ENCODE data around the gene FPR1.
A peak's percentile ranks its signal among the peaks of the same experiment; 100 is the strongest.
"Not testable (repeated sequence)": the region's sequence is repeated elsewhere in the genome, so short reads cannot be mapped to it uniquely, and the experiment has no call there.

FPR1 gene

GRCh38 chr19:51779181-51779580, 27.5 kb upstream of the FPR1 start:
- no peak for DNase-seq (ENCODE audit: low spot score)

GRCh38 chr19:51777570-51778462, 26.1 kb upstream of the FPR1 start:
- peak; percentile 71 for DNase-seq (ENCODE audit: low spot score)

- not testable (repeated sequence) for DNase-seq (ENCODE audit: low spot score)
These were observed 24.9 kb upstream of the FPR1 start for GRCh38 chr19:51776561-51776960.

GRCh38 chr19:51772977-51773376, 21.3 kb upstream of the FPR1 start:
- no peak for DNase-seq (ENCODE audit: low spot score)

GRCh38 chr19:51771376-51772130, 19.9 kb upstream of the FPR1 start:
- DNase-seq (ENCODE audit: low spot score) = no peak

- no peak for DNase-seq (ENCODE audit: low spot score)
These were observed 14.8 kb upstream of the FPR1 start for GRCh38 chr19:51766461-51766860.

- no peak for DNase-seq (ENCODE audit: low spot score)
These were observed 13.4 kb upstream of the FPR1 start for GRCh38 chr19:51765086-51765485.

- no peak for DNase-seq (ENCODE audit: low spot score)
These were observed 10.0 kb upstream of the FPR1 start for GRCh38 chr19:51761696-51762095.

- no peak for DNase-seq (ENCODE audit: low spot score)
These were observed 9.1 kb upstream of the FPR1 start, which contains the start of gene FPR2 for GRCh38 chr19:51760697-51761356. TSS of gene FPR2 (plus strand) at chr19:51761180. CDS start at chr19:51768659, 7,479 bp downstream.

GRCh38 chr19:51755571-51755970, 3.9 kb upstream of the FPR1 start:
- no peak for DNase-seq (ENCODE audit: low spot score)

- DNase-seq (ENCODE audit: low spot score) = no peak
These were observed 3.1 kb upstream of the FPR1 start for GRCh38 chr19:51754770-51755169.

GRCh38 chr19:51754109-51754508, 2.4 kb upstream of the FPR1 start:
- DNase-seq (ENCODE audit: low spot score) = no peak

GRCh38 chr19:51750400-51751094, 1.1 kb downstream of the FPR1 start:
- no peak for DNase-seq (ENCODE audit: low spot score)

GRCh38 chr19:51749979-51750378, 1.7 kb downstream of the FPR1 start:
- DNase-seq (ENCODE audit: low spot score) = no peak

- DNase-seq (ENCODE audit: low spot score) = no peak
These were observed 4.9 kb downstream of the FPR1 start for GRCh38 chr19:51746731-51747130.

- DNase-seq (ENCODE audit: low spot score) = no peak
These were observed 8.3 kb downstream of the FPR1 start for GRCh38 chr19:51743405-51743804.

- DNase-seq (ENCODE audit: low spot score) = no peak
These were observed 8.9 kb downstream of the FPR1 start for GRCh38 chr19:51742789-51743188.

GRCh38 chr19:51740356-51740755, 11.3 kb downstream of the FPR1 start:
- DNase-seq (ENCODE audit: low spot score) = no peak

- DNase-seq (ENCODE audit: low spot score) = no peak
These were observed 12.0 kb downstream of the FPR1 start for GRCh38 chr19:51739466-51740213.

- DNase-seq (ENCODE audit: low spot score) = not testable (repeated sequence)
These were observed 13.2 kb downstream of the FPR1 start for GRCh38 chr19:51738523-51738922.

- no peak for DNase-seq (ENCODE audit: low spot score)
These were observed 13.8 kb downstream of the FPR1 start for GRCh38 chr19:51737924-51738323.
